HUES48 (cell line): ENCODE data around the gene ADAMTS16.

Source experiments
- H3K27ac ChIP-seq: one replicate; pipeline ENCODE4 v1.7.0; 2013; ENCODE audit warnings: low read depth, low read length, inconsistent platforms
- H3K27me3 ChIP-seq: 2 replicates; pipeline ENCODE4 v1.6.1; 2013; ENCODE audit warnings: mild to moderate bottlenecking, low read length; ENCODE audit not compliant: control insufficient read depth, insufficient read depth
- H3K36me3 ChIP-seq: 2 replicates; pipeline ENCODE4 v1.6.1; 2013; ENCODE audit warnings: low read length; ENCODE audit not compliant: control insufficient read depth, insufficient read depth
- H3K4me1 ChIP-seq: 2 replicates; pipeline ENCODE4 v1.6.1; 2013; ENCODE audit warnings: mild to moderate bottlenecking, low read length; ENCODE audit not compliant: control insufficient read depth, insufficient read depth
- H3K4me3 ChIP-seq: 2 replicates; pipeline ENCODE4 v1.5.1; 2013; ENCODE audit warnings: mild to moderate bottlenecking, low read depth, low read length
- H3K9ac ChIP-seq: 2 replicates; pipeline ENCODE4 v1.6.1; 2013; ENCODE audit warnings: mild to moderate bottlenecking, low read depth, low read length, moderate library complexity
- H3K9me3 ChIP-seq: 2 replicates; pipeline ENCODE4 v1.6.1; 2013; ENCODE audit warnings: low read length; ENCODE audit not compliant: control insufficient read depth, insufficient read depth

Gene ADAMTS16

GRCh38 chr5:5183189-5183699 is 43.1 kb downstream of the ADAMTS16 start:
- Histone ChIP-seq H3K4me1 (peaks cover 69% of the 10 kb centered on the region), H3K9me3 (no peaks in the 10 kb centered on the region), H3K27ac (peak overlapping the region; percentile 87), H3K4me3 (peak overlapping the region; percentile 30), H3K27me3 (no peaks in the 10 kb centered on the region), H3K36me3 (no peaks in the 10 kb centered on the region), H3K9ac (peak overlapping the region; percentile 47)

- peak overlapping the region; percentile 87 for H3K27ac ChIP-seq
- H3K9ac ChIP-seq: no peak overlapping the region
Measured at GRCh38 chr5:5183933-5184332, 43.8 kb downstream of the ADAMTS16 start.

GRCh38 chr5:5188376-5189050 is 48.4 kb downstream of the ADAMTS16 start:
- Histone ChIP-seq H3K9me3 (no peaks in the 10 kb centered on the region), H3K27ac (no peak overlapping the region), H3K36me3 (peaks cover 32% of the 10 kb centered on the region), H3K27me3 (no peaks in the 10 kb centered on the region), H3K9ac (no peak overlapping the region), H3K4me3 (no peak overlapping the region), H3K4me1 (peaks cover 18% of the 10 kb centered on the region)

More at GRCh38 chr5:5183933-5184332, 43.8 kb downstream of the ADAMTS16 start:
- H3K36me3 ChIP-seq: no peaks in the 10 kb centered on the region
- H3K9me3 ChIP-seq: no peaks in the 10 kb centered on the region
- H3K4me1 ChIP-seq: peaks cover 62% of the 10 kb centered on the region
- H3K27me3 ChIP-seq: no peaks in the 10 kb centered on the region
- no peak overlapping the region for H3K4me3 ChIP-seq

GRCh38 chr5:5189051-5189430 is 48.9 kb downstream of the ADAMTS16 start:
- Histone ChIP-seq H3K4me3 (no peak overlapping the region), H3K9me3 (no peaks in the 10 kb centered on the region), H3K27ac (no peak overlapping the region), H3K9ac (no peak overlapping the region), H3K27me3 (no peaks in the 10 kb centered on the region), H3K36me3 (peaks cover 33% of the 10 kb centered on the region), H3K4me1 (peaks cover 13% of the 10 kb centered on the region)

- Histone ChIP-seq H3K4me3 (no peak overlapping the region), H3K9ac (no peak overlapping the region), H3K9me3 (no peaks in the 10 kb centered on the region), H3K27ac (no peak overlapping the region), H3K4me1 (no peaks in the 10 kb centered on the region), H3K27me3 (no peaks in the 10 kb centered on the region), H3K36me3 (peaks cover 33% of the 10 kb centered on the region)
Measured at GRCh38 chr5:5191906-5192305, 51.8 kb downstream of the ADAMTS16 start.

GRCh38 chr5:5192681-5193080 is 52.6 kb downstream of the ADAMTS16 start:
- Histone ChIP-seq H3K9ac (no peak overlapping the region), H3K4me3 (no peak overlapping the region), H3K36me3 (peaks cover 33% of the 10 kb centered on the region), H3K9me3 (no peaks in the 10 kb centered on the region), H3K27me3 (no peaks in the 10 kb centered on the region), H3K27ac (no peak overlapping the region), H3K4me1 (no peaks in the 10 kb centered on the region)

- no peak overlapping the region for H3K27ac ChIP-seq
- H3K9me3 ChIP-seq: no peaks in the 10 kb centered on the region
- H3K27me3 ChIP-seq: no peaks in the 10 kb centered on the region
- peaks cover 14% of the 10 kb centered on the region for H3K4me1 ChIP-seq
- H3K9ac ChIP-seq: no peak overlapping the region
- no peak overlapping the region for H3K4me3 ChIP-seq
- peaks cover 29% of the 10 kb centered on the region for H3K36me3 ChIP-seq
Measured at GRCh38 chr5:5195128-5195918, 55.2 kb downstream of the ADAMTS16 start.

GRCh38 chr5:5198135-5198534 is 58.0 kb downstream of the ADAMTS16 start:
- Histone ChIP-seq H3K36me3 (0 out of 2 replicates have a peak, but pooled peaks cover 7% of the 10 kb centered on the region), H3K4me1 (peaks cover 14% of the 10 kb centered on the region), H3K9ac (no peak overlapping the region), H3K27me3 (no peaks in the 10 kb centered on the region), H3K27ac (no peak overlapping the region), H3K9me3 (no peaks in the 10 kb centered on the region), H3K4me3 (no peak overlapping the region)

GRCh38 chr5:5198815-5199214 is 58.7 kb downstream of the ADAMTS16 start:
- no peak overlapping the region for H3K9ac ChIP-seq
- H3K27ac ChIP-seq: no peak overlapping the region
- H3K27me3 ChIP-seq: no peaks in the 10 kb centered on the region
- H3K4me3 ChIP-seq: no peak overlapping the region
- H3K9me3 ChIP-seq: no peaks in the 10 kb centered on the region
- H3K4me1 ChIP-seq: peaks cover 14% of the 10 kb centered on the region
- 0 out of 2 replicates have a peak, but pooled peaks cover 3% of the 10 kb centered on the region for H3K36me3 ChIP-seq

GRCh38 chr5:5199495-5199894 is 59.4 kb downstream of the ADAMTS16 start:
- H3K36me3 ChIP-seq: 0 out of 2 replicates have a peak, but pooled peaks cover 3% of the 10 kb centered on the region
- H3K4me1 ChIP-seq: peaks cover 14% of the 10 kb centered on the region
- no peaks in the 10 kb centered on the region for H3K9me3 ChIP-seq
- no peak overlapping the region for H3K9ac ChIP-seq
- H3K27me3 ChIP-seq: no peaks in the 10 kb centered on the region
- H3K4me3 ChIP-seq: no peak overlapping the region
- no peak overlapping the region for H3K27ac ChIP-seq

GRCh38 chr5:5200133-5200532 is 60.0 kb downstream of the ADAMTS16 start:
- Histone ChIP-seq H3K4me1 (peaks cover 14% of the 10 kb centered on the region), H3K27ac (no peak overlapping the region), H3K4me3 (no peak overlapping the region), H3K36me3 (0 out of 2 replicates have a peak, but pooled peaks cover 3% of the 10 kb centered on the region), H3K27me3 (no peaks in the 10 kb centered on the region), H3K9me3 (no peaks in the 10 kb centered on the region), H3K9ac (no peak overlapping the region)
